Articular chondrocyte of knee joint (primary cell): ENCODE measurements around the gene PRR32. TPM values are rescaled to one million over a fixed set of nuclear protein-coding genes. Genes with fewer than 3 reads are reported as not detected.

Experiments
- total RNA-seq: library from RNA; depleted of rRNA; stranded (reverse); fragments of >200 nt; gene quantifications from 2 replicates; pipeline ENCODE4 v1.2.3, GENCODE V29; 2012

PRR32 gene
- total RNA-seq, result not detected in 2 replicates

DNA sequence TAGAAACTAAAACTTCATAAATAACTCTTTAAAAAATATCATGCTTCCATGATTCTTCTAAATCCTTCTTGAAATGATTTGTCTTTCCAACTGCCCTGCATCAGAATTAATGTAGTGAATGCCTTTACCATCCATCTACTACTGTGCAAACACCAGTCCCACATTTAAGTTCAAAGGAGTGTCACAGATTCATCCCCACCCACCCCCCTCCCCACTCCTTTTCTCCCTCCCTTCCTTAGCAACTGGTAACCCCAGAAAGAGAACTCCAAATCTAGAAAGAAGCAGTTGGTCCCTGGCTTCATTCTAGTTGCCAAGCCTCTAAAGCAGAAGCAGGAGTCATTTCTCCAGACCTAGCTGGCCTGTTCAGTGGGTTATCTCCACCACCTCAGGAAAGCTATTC is at the start of gene PRR32:
Gene PRR32 (plus strand): TSS at position 301 of the 400 bp plus-strand sequence. CDS start 115 bp downstream, outside the sequence.

